Psoas muscle (tissue), 8 donors: ENCODE data around the gene KIAA0319L. TPM values are rescaled to one million over a fixed set of nuclear protein-coding genes. Genes with fewer than 3 reads are reported as not detected.

Source experiments
- ATAC-seq, 4 donors: fragments of 200-7000 bp; cut with Tn5 transposase; one replicate each; pipeline ENCODE4 v1.9.1; 2020; ENCODE audit warnings: moderate library complexity in 3 of 4, mild to moderate bottlenecking in 2 of 4
- DNase-seq, 2 donors: peaks; one replicate each; pipeline ENCODE4 v3.0.0-alpha.2; 2020
- H3K27ac ChIP-seq: fragments of 200-600 bp; one replicate; pipeline ENCODE4 v1.8.0; 2022
- H3K27me3 ChIP-seq, 3 donors: fragments of 200-600 bp in 1 of 3; one replicate each; pipeline versions ENCODE4 v1.6.1 to v1.8.0; 2013 to 2022; ENCODE audit warnings: low read length in 2 of 3, mild to moderate bottlenecking in 2 of 3, moderate library complexity in 1 of 3; ENCODE audit not compliant: insufficient read depth in 3 of 3
- H3K36me3 ChIP-seq, 2 donors: fragments of 200-600 bp in 1 of 2; one replicate each; pipeline versions ENCODE4 v1.6.1 to v1.8.0; 2013 to 2022; ENCODE audit warnings: low read depth in 1 of 2, mild to moderate bottlenecking in 1 of 2, moderate library complexity in 1 of 2; ENCODE audit not compliant: insufficient read depth in 1 of 2
- H3K4me1 ChIP-seq: fragments of 200-600 bp; one replicate; pipeline ENCODE4 v1.8.0; 2022
- H3K4me3 ChIP-seq: fragments of 200-600 bp; one replicate; pipeline ENCODE4 v1.8.0; 2022; ENCODE audit warnings: mild to moderate bottlenecking
- H3K9me3 ChIP-seq: fragments of 200-600 bp; one replicate; pipeline ENCODE4 v1.8.0; 2022
- CTCF ChIP-seq: fragments of 200-600 bp; IDR thresholded peaks from one replicate; pipeline ENCODE4 v1.8.0; 2022; ENCODE audit warnings: antibody characterized with exemption
- WGBS, 3 donors: extraction: QIAGEN DNeasy Blood & Tissue Kit; methylation state at CpG; one replicate each; pipeline versions ENCODE4 v1.1.6 to v1.1.7; 2013; 5-methylcytosine and 5-hydroxymethylcytosine counted together
- intact Hi-C, 2 donors: fragments of 100-400 bp; cut with DNase I; formaldehyde crosslinking; loops; one replicate each; pipeline versions ENCODE4 v1.11.0 to v1.14.2; 2022
- polyA plus RNA-seq, 3 donors: library from polyadenylated mRNA; stranded (reverse); fragments of 200-250 nt; gene quantifications; one replicate each; pipeline ENCODE4 v1.2.3, GENCODE V29; 2013
- total RNA-seq, 4 donors: library from RNA; stranded (reverse); fragmentation: NEBNext Ultra II Directional in 2 of 4; extraction: Animal tissue kit (Norgen Biotek cat#: 25700) in 2 of 4; gene quantifications; one replicate each; pipeline versions ENCODE4 v1.2.1 to v1.2.4, GENCODE V29; 2021 to 2023
- donor health status: healthy with polysubstance abuse.
- donor health status: DM: no; HTN: no; CAD: no; lungs with moderate emphysema.
- donor health status: Bipolar disorder and iron deficiency.
- donor health status: healthy.
- donor health status: DM: yes; HTN: yes; CAD: no.
- donor health status: DM: no; HTN: no; CAD: no.
- donor health status: DM: no; HTN: no; CAD: no.
- donor health status: DM: yes; HTN: yes; CAD: no.

KIAA0319L gene
- total and polyA plus RNA-seq, 7 donors = 18.0 to 46.9 (median 35.7) TPM

- H3K4me3 ChIP-seq = no peak overlapping the region
- H3K36me3 ChIP-seq = no peaks in the 10 kb centered on the region
- H3K4me1 ChIP-seq = no peaks in the 10 kb centered on the region
- H3K9me3 ChIP-seq = no peaks in the 10 kb centered on the region
- H3K27me3 ChIP-seq = no peaks in the 10 kb centered on the region
- WGBS, 3 donors = 77 to 80% (median 79%) methylated on average over 25 of the region's 25 CpGs
- DNase-seq (no peak), ATAC-seq (no peak)
- H3K27ac ChIP-seq = no peak overlapping the region
- intact Hi-C loops = no loop called here
- TF ChIP-seq CTCF = no peak
Measured at GRCh38 chr1:35590476-35591040, 33.4 kb upstream of the KIAA0319L start.

- Histone ChIP-seq H3K4me3 (no peak overlapping the region), H3K36me3 (no peaks in the 10 kb centered on the region), H3K4me1 (no peaks in the 10 kb centered on the region), H3K27ac (no peak overlapping the region), H3K27me3 (no peaks in the 10 kb centered on the region), H3K9me3 (no peaks in the 10 kb centered on the region)
- ATAC-seq = no peak
- no peak for TF ChIP-seq CTCF
- WGBS, 3 donors = 93 to 96% (median 94%) methylated on average over 15 of the region's 15 CpGs
- intact Hi-C loops = no loop called here
- DNase-seq = no peak
Measured at GRCh38 chr1:35589516-35590427, 32.6 kb upstream of the KIAA0319L start.

- 60 to 69% (median 68%) methylated on average over 21 of the region's 21 CpGs for WGBS, 3 donors
- no peak for TF ChIP-seq CTCF
- ATAC-seq = no peak
Measured at GRCh38 chr1:35588197-35588910, 31.2 kb upstream of the KIAA0319L start.

GRCh38 chr1:35587736-35588135, 30.5 kb upstream of the KIAA0319L start:
- no peaks in the 10 kb centered on the region for H3K27me3 ChIP-seq
- intact Hi-C loops = no loop called here
- H3K4me1 ChIP-seq = no peaks in the 10 kb centered on the region
- no peak overlapping the region for H3K4me3 ChIP-seq
- ATAC-seq = no peak
- 73 to 78% (median 77%) methylated on average over 6 of the region's 6 CpGs for WGBS, 3 donors
- no peak for TF ChIP-seq CTCF
- H3K27ac ChIP-seq = no peak overlapping the region
- no peaks in the 10 kb centered on the region for H3K36me3 ChIP-seq
- DNase-seq = no peak
- no peaks in the 10 kb centered on the region for H3K9me3 ChIP-seq

More at GRCh38 chr1:35588197-35588910, 31.2 kb upstream of the KIAA0319L start:
- Histone ChIP-seq H3K4me1 (no peaks in the 10 kb centered on the region), H3K9me3 (no peaks in the 10 kb centered on the region), H3K4me3 (no peak overlapping the region), H3K27me3 (no peaks in the 10 kb centered on the region), H3K36me3 (no peaks in the 10 kb centered on the region), H3K27ac (no peak overlapping the region)
- no peak for DNase-seq
- intact Hi-C loops = no loop called here
